Mucosa of rectum (tissue), 2 donors: ENCODE results near the gene FFAR3.
"Not testable (repeated sequence)": the region's sequence is repeated elsewhere in the genome, so short reads cannot be mapped to it uniquely, and the experiment has no call there.

Source experiments
- H3K27ac ChIP-seq, 2 donors: one replicate each; pipeline ENCODE4 v1.7.0; 2013; ENCODE audit warnings: inconsistent platforms in 2 of 2, low read depth in 2 of 2, low read length in 2 of 2
- H3K27me3 ChIP-seq, 2 donors: one replicate each; pipeline ENCODE4 v1.7.0; 2013; ENCODE audit warnings: low read length in 2 of 2; ENCODE audit not compliant: control insufficient read depth in 2 of 2, insufficient read depth in 2 of 2
- H3K36me3 ChIP-seq, 2 donors: one replicate each; pipeline ENCODE4 v1.7.0; 2013; ENCODE audit warnings: low read length in 2 of 2; ENCODE audit not compliant: control insufficient read depth in 2 of 2, insufficient read depth in 2 of 2
- H3K4me1 ChIP-seq, 2 donors: one replicate each; pipeline ENCODE4 v1.7.0; 2013; ENCODE audit warnings: low read length in 2 of 2, mild to moderate bottlenecking in 1 of 2; ENCODE audit not compliant: control insufficient read depth in 2 of 2, insufficient read depth in 2 of 2
- H3K4me3 ChIP-seq, 2 donors: one replicate each; pipeline ENCODE4 v1.7.0; 2013; ENCODE audit warnings: low read length in 2 of 2
- H3K9ac ChIP-seq, 2 donors: one replicate each; pipeline ENCODE4 v1.7.0; 2013; ENCODE audit warnings: low read length in 2 of 2, low read depth in 1 of 2, mild to moderate bottlenecking in 1 of 2
- H3K9me3 ChIP-seq, 2 donors: one replicate each; pipeline ENCODE4 v1.7.0; 2013; ENCODE audit warnings: low read length in 2 of 2; ENCODE audit not compliant: control insufficient read depth in 2 of 2
- donor health status: healthy.
- donor health status: Normal muscosa, but diverticular disease.

Gene FFAR3

GRCh38 chr19:35399948-35400772 lies 41.9 kb downstream of the FFAR3 start:
- H3K4me3 ChIP-seq = no peak overlapping the region
- H3K9ac ChIP-seq = no peak overlapping the region
- H3K27me3 ChIP-seq = no peaks in the 10 kb centered on the region
- H3K9me3 ChIP-seq = no peaks in the 10 kb centered on the region
- no peak overlapping the region for H3K27ac ChIP-seq
- peaks cover 0 to 2% of the 10 kb centered on the region in 2 donors for H3K4me1 ChIP-seq
- no peaks in the 10 kb centered on the region for H3K36me3 ChIP-seq

- no peak overlapping the region for H3K9ac ChIP-seq
- H3K27ac ChIP-seq = no peak overlapping the region
- no peak overlapping the region for H3K4me3 ChIP-seq
- no peaks in the 10 kb centered on the region for H3K27me3 ChIP-seq
- H3K4me1 ChIP-seq = peaks cover 0 to 2% of the 10 kb centered on the region in 2 donors
- no peaks in the 10 kb centered on the region for H3K9me3 ChIP-seq
- H3K36me3 ChIP-seq = no peaks in the 10 kb centered on the region
Measured at GRCh38 chr19:35400773-35401100, 42.5 kb downstream of the FFAR3 start.

GRCh38 chr19:35401416-35401815 lies 43.2 kb downstream of the FFAR3 start:
- not testable (repeated sequence) for H3K27me3 ChIP-seq, H3K4me3 ChIP-seq, H3K36me3 ChIP-seq, H3K4me1 ChIP-seq, H3K9me3 ChIP-seq, H3K9ac ChIP-seq, H3K27ac ChIP-seq

- Histone ChIP-seq H3K27me3 (no peaks in the 10 kb centered on the region), H3K4me1 (no peaks in the 10 kb centered on the region), H3K4me3 (no peak overlapping the region), H3K36me3 (no peaks in the 10 kb centered on the region), H3K27ac (no peak overlapping the region), H3K9ac (no peak overlapping the region), H3K9me3 (no peaks in the 10 kb centered on the region)
Measured at GRCh38 chr19:35403116-35403760, 45.0 kb downstream of the FFAR3 start.

GRCh38 chr19:35404879-35405622 lies 46.8 kb downstream of the FFAR3 start:
- Histone ChIP-seq H3K4me3 (no peak overlapping the region), H3K9me3 (no peaks in the 10 kb centered on the region), H3K27ac (no peak overlapping the region), H3K9ac (no peak overlapping the region), H3K4me1 (peaks cover 0 to 3% of the 10 kb centered on the region in 2 donors), H3K36me3 (no peaks in the 10 kb centered on the region), H3K27me3 (peaks cover 0 to 2% of the 10 kb centered on the region in 2 donors)

GRCh38 chr19:35407619-35408018 lies 49.4 kb downstream of the FFAR3 start:
- H3K9me3 ChIP-seq = no peaks in the 10 kb centered on the region
- no peak overlapping the region for H3K27ac ChIP-seq
- peaks cover 0 to 2% of the 10 kb centered on the region in 2 donors for H3K27me3 ChIP-seq
- no peaks in the 10 kb centered on the region for H3K36me3 ChIP-seq
- H3K9ac ChIP-seq = no peak overlapping the region
- H3K4me1 ChIP-seq = peaks cover 0 to 3% of the 10 kb centered on the region in 2 donors
- no peak overlapping the region for H3K4me3 ChIP-seq

DNA sequence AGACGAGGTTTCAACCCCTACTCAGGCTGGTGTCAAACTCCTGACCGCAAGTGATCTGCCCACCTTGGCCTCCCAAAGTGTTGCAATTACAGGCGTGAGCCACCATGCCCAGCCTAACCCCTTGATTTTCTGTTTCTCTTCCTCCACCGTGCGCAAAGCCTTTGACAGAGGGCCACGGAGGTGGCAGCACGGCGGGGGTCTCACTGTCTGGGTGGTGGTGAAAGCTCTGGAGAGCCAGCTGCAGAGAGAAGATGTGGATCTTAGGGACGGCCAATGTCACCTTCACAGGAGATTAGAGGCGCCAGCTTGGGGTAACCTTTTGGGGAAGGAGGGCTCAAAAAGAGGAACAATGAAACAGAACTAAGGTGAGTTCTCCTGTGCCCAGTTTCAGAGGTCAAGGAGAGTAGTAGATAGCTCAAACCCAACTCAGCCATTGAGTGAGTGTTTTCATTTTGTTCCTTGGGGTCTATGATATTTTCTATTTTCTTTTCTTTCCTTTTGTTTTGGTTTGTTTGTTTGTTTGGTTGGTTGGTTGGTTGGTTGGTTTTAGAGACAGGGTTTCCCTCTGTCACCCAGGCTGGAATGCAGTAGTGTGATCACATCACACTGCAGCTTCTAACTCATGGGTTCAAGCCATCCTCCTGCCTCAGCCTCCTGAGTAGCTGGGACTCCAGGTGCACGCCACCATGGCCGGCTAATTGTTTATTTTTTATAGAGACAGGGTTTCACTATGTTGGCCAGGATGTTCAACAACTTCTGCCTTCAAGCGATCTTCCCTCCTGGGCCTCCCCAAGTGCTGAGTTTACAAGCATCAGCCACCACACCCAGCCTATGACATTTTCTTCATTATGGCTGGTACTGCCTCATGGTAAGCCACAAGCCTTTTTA lies 50.3 kb downstream of the FFAR3 start:
- no peak overlapping the region for H3K9ac ChIP-seq
- H3K27me3 ChIP-seq = peaks cover 0 to 2% of the 10 kb centered on the region in 2 donors
- H3K36me3 ChIP-seq = no peaks in the 10 kb centered on the region
- H3K9me3 ChIP-seq = no peaks in the 10 kb centered on the region
- H3K4me1 ChIP-seq = peaks cover 0 to 3% of the 10 kb centered on the region in 2 donors
- no peak overlapping the region for H3K4me3 ChIP-seq
- H3K27ac ChIP-seq = no peak overlapping the region

- peaks cover 0 to 2% of the 10 kb centered on the region in 2 donors for H3K27me3 ChIP-seq
- H3K9me3 ChIP-seq = no peaks in the 10 kb centered on the region
- H3K4me3 ChIP-seq = no peak overlapping the region
- H3K27ac ChIP-seq = no peak overlapping the region
- no peak overlapping the region for H3K9ac ChIP-seq
- no peaks in the 10 kb centered on the region for H3K36me3 ChIP-seq
- H3K4me1 ChIP-seq = peaks cover 0 to 3% of the 10 kb centered on the region in 2 donors
Measured at GRCh38 chr19:35409191-35409590, 50.9 kb downstream of the FFAR3 start.
